ENCODE results near the gene ITGB8. TPM values are rescaled to one million over a fixed set of nuclear protein-coding genes. Genes with fewer than 3 reads are reported as not detected.

ITGB8 gene
- total and polyA plus RNA-seq, 9 of the 15 experiments (the other 6 are each of a cell fraction or from before 2014, with no cell fraction given): under 0.01 to 0.03 (median 0.02) TPM; not detected in 6

GRCh38 chr7:20403331-20403730, 72.6 kb downstream of the ITGB8 start (continued):
- TF ChIP-seq CEBPG (CRISPR knock-in tag; IDR thresholded peaks at IDR 0.05) (no peak), CEBPG (tag; conservative IDR thresholded peaks at IDR 0.05 in 1 of 2, IDR thresholded peaks at IDR 0.05 in 1 of 2) (no peak), MNT (conservative IDR thresholded peaks at IDR 0.05) (no peak), PHF20 (IDR thresholded peaks at IDR 0.05; ENCODE audit: partially characterized antibody) (no peak), PCBP2 (IDR thresholded peaks at IDR 0.05; ENCODE audit: low read depth, low read length, poor library complexity, severe bottlenecking) (no peak), SIN3B (IDR thresholded peaks at IDR 0.05; ENCODE audit: low read depth) (no peak), ZNF143 (CRISPR knock-in tag; IDR thresholded peaks at IDR 0.05) (no peak), ZFP36 (IDR thresholded peaks at IDR 0.05; ENCODE audit: low read depth, low read length, partially characterized antibody) (no peak), ZHX1 (conservative IDR thresholded peaks at IDR 0.05; ENCODE audit: low read length) (no peak)
